MM.1S (cell line): ENCODE data around the gene ZNF574.

Experiments
- DNase-seq: peaks from one replicate; pipeline ENCODE4 v3.0.0-alpha.2; 2015
- H2AFZ ChIP-seq: fragments of 300-600 bp; sonication (generic); 2 replicates; pipeline ENCODE4 v1.6.0; 2016; ENCODE audit warnings: antibody characterized with exemption, low read length
- H3F3A ChIP-seq: fragments of 300-600 bp; sonication (generic); 2 replicates; pipeline ENCODE4 v1.6.1; 2016; ENCODE audit warnings: mild to moderate bottlenecking, antibody characterized with exemption, low read length, moderate library complexity, mixed read lengths; ENCODE audit not compliant: insufficient read depth
- H3K27ac ChIP-seq: fragments of 300-600 bp; sonication (generic); 2 replicates; pipeline ENCODE4 v1.5.1; 2016; ENCODE audit warnings: mild to moderate bottlenecking, low read length
- H3K27me3 ChIP-seq: fragments of 300-600 bp; sonication (generic); replicated peaks from 2 replicates; pipeline ENCODE4 v1.6.0; 2016; ENCODE audit warnings: low read length; ENCODE audit not compliant: insufficient read depth
- H3K36me3 ChIP-seq: fragments of 300-600 bp; sonication (generic); replicated peaks from 2 replicates; pipeline ENCODE4 v1.6.1; 2016; ENCODE audit warnings: mild to moderate bottlenecking, low read length, mixed read lengths; ENCODE audit not compliant: insufficient read depth
- H3K4me1 ChIP-seq: fragments of 300-600 bp; sonication (generic); 2 replicates; pipeline ENCODE4 v1.6.1; 2016; ENCODE audit warnings: low read length, mixed read lengths
- H3K4me2 ChIP-seq: fragments of 300-600 bp; sonication (generic); 2 replicates; pipeline ENCODE4 v1.6.0; 2016; ENCODE audit warnings: low read depth, low read length
- H3K4me3 ChIP-seq: fragments of 300-600 bp; sonication (generic); 2 replicates; pipeline ENCODE4 v1.5.1; 2016; ENCODE audit warnings: low read length, mixed read lengths
- H3K79me2 ChIP-seq: fragments of 300-600 bp; sonication (generic); 2 replicates; pipeline ENCODE4 v1.6.1; 2016; ENCODE audit warnings: mixed run types, low read length, mixed read lengths
- H3K9ac ChIP-seq: fragments of 300-600 bp; sonication (generic); 2 replicates; pipeline ENCODE4 v1.6.1; 2016; ENCODE audit warnings: low read length, mixed read lengths
- H3K9me2 ChIP-seq: fragments of 300-600 bp; sonication (generic); replicated peaks from 2 replicates; pipeline ENCODE4 v1.6.1; 2016; ENCODE audit warnings: mild to moderate bottlenecking, low read length, mixed read lengths; ENCODE audit not compliant: insufficient read depth
- H3K9me3 ChIP-seq: fragments of 300-600 bp; sonication (generic); replicated peaks from 2 replicates; pipeline ENCODE4 v1.6.1; 2016; ENCODE audit warnings: mild to moderate bottlenecking, low read length, mixed read lengths; ENCODE audit not compliant: insufficient read depth
- H4K20me1 ChIP-seq: fragments of 300-600 bp; sonication (generic); 2 replicates; pipeline ENCODE4 v1.6.1; 2016; ENCODE audit warnings: mild to moderate bottlenecking, low read length, moderate library complexity, mixed read lengths; ENCODE audit not compliant: insufficient read depth
- CTCF ChIP-seq: fragments of 300-600 bp; sonication (generic); IDR thresholded peaks from 2 replicates; pipeline ENCODE4 v1.5.1; 2016; ENCODE audit warnings: antibody characterized with exemption, low read length, mixed read lengths
- EZH2 ChIP-seq: fragments of 300-600 bp; sonication (generic); optimal IDR thresholded peaks from 2 replicates; pipeline ENCODE3; 2017; ENCODE audit warnings: low read depth, mild to moderate bottlenecking, antibody characterized with exemption, low read length, mixed read lengths
- EZH2phosphoT487 ChIP-seq: fragments of 300-600 bp; sonication (generic); IDR thresholded peaks from 2 replicates; pipeline ENCODE4 v1.6.1; 2018; ENCODE audit warnings: antibody characterized with exemption, low read length

ZNF574 gene

GRCh38 chr19:42129399-42130253 is 53.7 kb downstream of the ZNF574 start:
- H3K9ac ChIP-seq = peak overlapping the region; percentile 18; the same call in 1 of the 2 replicates

GRCh38 chr19:42130254-42130573 is 54.2 kb downstream of the ZNF574 start:
- peak overlapping the region; percentile 72 for H3K27ac ChIP-seq
- no peak for DNase-seq
- no peaks in the 10 kb centered on the region for H4K20me1 ChIP-seq
- H3K9me2 ChIP-seq = no peaks in the 10 kb centered on the region
- peaks cover 10% of the 10 kb centered on the region for H3F3A ChIP-seq
- H3K4me3 ChIP-seq = peak overlapping the region; percentile 51
- H3K4me1 ChIP-seq = peaks cover 46% of the 10 kb centered on the region
- no peaks in the 10 kb centered on the region for H3K36me3 ChIP-seq
- TF ChIP-seq EZH2phosphoT487 = no peak
- TF ChIP-seq EZH2 = no peak
- TF ChIP-seq CTCF = no peak
- peak overlapping the region; percentile 55; the same call in 1 of the 2 replicates for H2AFZ ChIP-seq
- no peaks in the 10 kb centered on the region for H3K27me3 ChIP-seq
- H3K79me2 ChIP-seq = peaks cover 4% of the 10 kb centered on the region; the same call in 1 of the 2 replicates
- no peaks in the 10 kb centered on the region for H3K9me3 ChIP-seq
- H3K4me2 ChIP-seq = peak overlapping the region; percentile 81
- peak overlapping the region; percentile 18; the same call in 1 of the 2 replicates for H3K9ac ChIP-seq

More at GRCh38 chr19:42129399-42130253, 53.7 kb downstream of the ZNF574 start:
- peak overlapping the region; percentile 51 for H3K4me3 ChIP-seq
- peaks cover 10% of the 10 kb centered on the region for H3F3A ChIP-seq
- H3K27me3 ChIP-seq = no peaks in the 10 kb centered on the region
- H3K4me1 ChIP-seq = peaks cover 44% of the 10 kb centered on the region
- no peaks in the 10 kb centered on the region for H3K36me3 ChIP-seq
- peaks cover 4% of the 10 kb centered on the region; the same call in 1 of the 2 replicates for H3K79me2 ChIP-seq
- H2AFZ ChIP-seq = peak overlapping the region; percentile 55
- H3K9me2 ChIP-seq = no peaks in the 10 kb centered on the region
- H3K9me3 ChIP-seq = no peaks in the 10 kb centered on the region
- peak overlapping the region; percentile 81 for H3K4me2 ChIP-seq
- TF ChIP-seq CTCF (no peak), EZH2 (no peak), EZH2phosphoT487 (no peak)
- DNase-seq = peak; percentile 70
- H4K20me1 ChIP-seq = no peaks in the 10 kb centered on the region
- H3K27ac ChIP-seq = peak overlapping the region; percentile 72
